Upper lobe of right lung (tissue), 1 donor: Measurements from ENCODE around the gene PHF2. TPM values are rescaled to one million over a fixed set of nuclear protein-coding genes. Genes with fewer than 3 reads are reported as not detected.

Source experiments
- ATAC-seq: fragments of 200-7000 bp; cut with Tn5 transposase; one replicate; pipeline ENCODE4 v1.9.1; 2020; ENCODE audit warnings: mild to moderate bottlenecking, moderate library complexity
- DNase-seq: peaks from one replicate; pipeline ENCODE4 v3.0.0-alpha.2; 2020
- H3K27ac ChIP-seq: fragments of 200-600 bp; one replicate; pipeline ENCODE4 v1.8.0; 2022
- H3K27me3 ChIP-seq: fragments of 200-600 bp; one replicate; pipeline ENCODE4 v1.8.0; 2022; ENCODE audit warnings: mild to moderate bottlenecking
- H3K36me3 ChIP-seq: fragments of 200-600 bp; one replicate; pipeline ENCODE4 v1.8.0; 2022
- H3K4me1 ChIP-seq: fragments of 200-600 bp; one replicate; pipeline ENCODE4 v1.8.0; 2022
- H3K4me3 ChIP-seq: fragments of 200-600 bp; one replicate; pipeline ENCODE4 v1.8.0; 2022; ENCODE audit warnings: mild to moderate bottlenecking
- H3K9me3 ChIP-seq: fragments of 200-600 bp; one replicate; pipeline ENCODE4 v1.8.0; 2022
- intact Hi-C: fragments of 100-400 bp; cut with DNase I; formaldehyde crosslinking; loops from one replicate; pipeline ENCODE4 v1.11.0; 2022
- total RNA-seq: library from RNA; stranded (reverse); fragmentation: NEBNext Ultra II Directional; extraction: Animal tissue kit (Norgen Biotek cat#: 25700); gene quantifications from one replicate; pipeline ENCODE4 v1.2.1, GENCODE V29; 2021
- TF ChIP-seq, protein P1 (sequence below): fragments of 200-600 bp; IDR thresholded peaks from one replicate; pipeline ENCODE4 v1.8.0; 2022; ENCODE audit warnings: antibody characterized with exemption
- donor health status: DM: no; HTN: yes; CAD: no; lungs with severe emphysema.

PHF2 gene
- total RNA-seq, 1 donor from 2014 or later: 37.0 TPM

DNA sequence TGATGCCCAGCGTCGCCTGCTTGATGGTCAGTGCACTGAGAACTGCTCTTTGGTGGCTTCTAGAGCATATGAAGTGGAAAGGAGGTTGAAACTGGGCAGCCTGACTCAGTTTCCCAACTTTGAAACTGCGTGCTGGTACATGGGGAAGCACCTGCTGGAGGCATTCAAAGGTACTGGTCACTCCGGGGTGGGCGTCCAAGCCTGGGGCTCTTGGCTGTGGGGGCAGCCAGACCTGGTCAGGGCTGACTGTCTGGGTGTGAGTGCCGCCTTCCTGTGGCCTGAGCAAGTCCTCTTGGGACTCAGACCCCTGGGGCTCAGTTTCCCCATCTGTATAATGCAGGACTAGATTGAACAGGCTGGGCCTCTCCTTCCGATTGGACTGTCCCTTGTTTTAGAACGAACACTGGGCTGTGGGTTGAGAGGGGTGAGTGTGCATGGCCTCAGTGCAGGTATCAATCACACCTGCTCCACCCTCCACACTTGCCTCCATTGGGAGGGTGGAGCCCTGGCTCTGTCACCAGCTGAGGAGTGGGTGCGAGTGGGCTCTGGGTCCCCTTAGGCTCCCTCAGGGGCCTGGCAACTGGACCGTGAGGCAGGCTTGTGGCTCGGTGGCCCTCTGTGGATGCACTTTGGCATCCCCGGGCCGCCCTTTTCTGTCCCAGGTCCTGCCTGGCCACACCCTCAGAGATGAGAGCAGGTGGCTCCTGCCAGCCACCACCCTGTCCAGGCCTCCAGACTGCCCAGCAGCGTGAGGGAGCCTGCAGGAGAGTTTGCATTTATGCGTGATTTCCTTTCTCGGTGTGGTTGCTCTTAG, 80.2 kb downstream of the PHF2 start:
- Histone ChIP-seq H3K4me1 (no peaks in the 10 kb centered on the region), H3K4me3 (no peak overlapping the region), H3K9me3 (no peaks in the 10 kb centered on the region), H3K36me3 (peaks cover 68% of the 10 kb centered on the region), H3K27me3 (no peaks in the 10 kb centered on the region), H3K27ac (no peak overlapping the region)
- ATAC-seq (no peak), DNase-seq (peak; percentile 44)
- intact Hi-C loops: no loop called here
- TF ChIP-seq, protein P1, sequence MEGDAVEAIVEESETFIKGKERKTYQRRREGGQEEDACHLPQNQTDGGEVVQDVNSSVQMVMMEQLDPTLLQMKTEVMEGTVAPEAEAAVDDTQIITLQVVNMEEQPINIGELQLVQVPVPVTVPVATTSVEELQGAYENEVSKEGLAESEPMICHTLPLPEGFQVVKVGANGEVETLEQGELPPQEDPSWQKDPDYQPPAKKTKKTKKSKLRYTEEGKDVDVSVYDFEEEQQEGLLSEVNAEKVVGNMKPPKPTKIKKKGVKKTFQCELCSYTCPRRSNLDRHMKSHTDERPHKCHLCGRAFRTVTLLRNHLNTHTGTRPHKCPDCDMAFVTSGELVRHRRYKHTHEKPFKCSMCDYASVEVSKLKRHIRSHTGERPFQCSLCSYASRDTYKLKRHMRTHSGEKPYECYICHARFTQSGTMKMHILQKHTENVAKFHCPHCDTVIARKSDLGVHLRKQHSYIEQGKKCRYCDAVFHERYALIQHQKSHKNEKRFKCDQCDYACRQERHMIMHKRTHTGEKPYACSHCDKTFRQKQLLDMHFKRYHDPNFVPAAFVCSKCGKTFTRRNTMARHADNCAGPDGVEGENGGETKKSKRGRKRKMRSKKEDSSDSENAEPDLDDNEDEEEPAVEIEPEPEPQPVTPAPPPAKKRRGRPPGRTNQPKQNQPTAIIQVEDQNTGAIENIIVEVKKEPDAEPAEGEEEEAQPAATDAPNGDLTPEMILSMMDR: no peak

GRCh38 chr9:93657331-93658111, 81.1 kb downstream of the PHF2 start:
- Histone ChIP-seq H3K4me3 (no peak overlapping the region), H3K4me1 (no peaks in the 10 kb centered on the region), H3K9me3 (no peaks in the 10 kb centered on the region), H3K27me3 (no peaks in the 10 kb centered on the region), H3K27ac (no peak overlapping the region), H3K36me3 (peaks cover 63% of the 10 kb centered on the region)
- TF ChIP-seq, protein P1: no peak
- DNase-seq (peak; percentile 44), ATAC-seq (no peak)
- intact Hi-C loops: no loop called here

- H3K36me3 ChIP-seq: peaks cover 63% of the 10 kb centered on the region
- H3K27me3 ChIP-seq: no peaks in the 10 kb centered on the region
- intact Hi-C loops: no loop called here
- TF ChIP-seq, protein P1: no peak
- no peak overlapping the region for H3K4me3 ChIP-seq
- peak; percentile 51 for DNase-seq
- ATAC-seq: no peak
- H3K4me1 ChIP-seq: no peaks in the 10 kb centered on the region
- no peak overlapping the region for H3K27ac ChIP-seq
- no peaks in the 10 kb centered on the region for H3K9me3 ChIP-seq
These were observed 82.0 kb downstream of the PHF2 start for GRCh38 chr9:93658184-93658925.

DNA sequence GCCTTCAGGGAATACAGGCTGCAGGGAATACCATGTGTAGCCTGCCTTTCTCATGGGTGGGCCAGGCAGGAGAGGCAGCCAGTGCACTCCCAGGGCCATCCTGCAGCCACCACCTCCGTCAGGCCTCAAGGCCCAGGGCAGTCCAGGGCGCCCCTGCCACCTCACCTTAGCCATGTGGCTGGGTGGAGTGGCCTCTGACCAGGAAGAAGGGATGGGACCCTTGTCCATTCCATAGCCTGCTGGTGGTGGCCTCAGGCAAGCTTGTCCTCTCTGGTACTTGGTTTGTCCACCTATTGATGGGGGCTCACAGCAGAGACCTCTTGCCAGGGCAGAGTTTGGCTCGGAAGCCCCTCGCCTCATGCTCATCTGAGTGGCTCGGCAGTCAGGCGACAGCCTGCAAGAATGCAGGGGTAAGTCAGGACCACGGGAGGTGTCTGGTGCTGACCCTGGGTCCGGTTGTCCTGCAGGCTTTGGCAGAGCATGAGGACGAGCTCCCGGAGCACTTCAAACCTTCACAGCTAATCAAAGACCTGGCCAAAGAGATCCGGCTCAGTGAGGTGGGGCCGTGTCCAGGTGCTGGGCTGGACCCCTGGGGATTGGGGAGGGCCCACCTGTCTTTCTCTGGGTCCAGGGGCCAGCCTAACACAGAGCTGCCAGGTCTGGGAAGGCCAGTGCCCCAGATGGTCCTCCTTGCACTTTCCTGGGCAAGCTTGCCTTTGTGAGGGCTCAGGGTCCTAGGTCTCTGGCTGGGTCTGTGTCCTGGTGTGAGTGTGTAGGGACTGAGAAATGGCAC, 82.9 kb downstream of the PHF2 start:
- H3K36me3 ChIP-seq: peaks cover 59% of the 10 kb centered on the region
- no peak for ATAC-seq
- TF ChIP-seq, protein P1: no peak
- H3K9me3 ChIP-seq: no peaks in the 10 kb centered on the region
- no peaks in the 10 kb centered on the region for H3K4me1 ChIP-seq
- H3K27me3 ChIP-seq: no peaks in the 10 kb centered on the region
- no peak overlapping the region for H3K4me3 ChIP-seq
- peak; percentile 51 for DNase-seq
- intact Hi-C loops: no loop called here
- H3K27ac ChIP-seq: no peak overlapping the region

GRCh38 chr9:93659837-93660177, 83.4 kb downstream of the PHF2 start:
- H3K36me3 ChIP-seq: peaks cover 54% of the 10 kb centered on the region
- intact Hi-C loops: no loop called here
- DNase-seq (peak; percentile 42), ATAC-seq (no peak)
- no peaks in the 10 kb centered on the region for H3K9me3 ChIP-seq
- H3K4me3 ChIP-seq: no peak overlapping the region
- H3K27me3 ChIP-seq: no peaks in the 10 kb centered on the region
- H3K27ac ChIP-seq: no peak overlapping the region
- TF ChIP-seq, protein P1: no peak
- H3K4me1 ChIP-seq: no peaks in the 10 kb centered on the region
